NCI-H1436 (cell line): ENCODE data around the gene DNAJC10.
"Not testable (repeated sequence)": the region's sequence is repeated elsewhere in the genome, so short reads cannot be mapped to it uniquely, and the experiment has no call there.

ENCODE experiments used
- DNase-seq: peaks from one replicate; lab custom pipeline; 2025; lab: John Stamatoyannopoulos, UW

The DNAJC10 gene

DNA sequence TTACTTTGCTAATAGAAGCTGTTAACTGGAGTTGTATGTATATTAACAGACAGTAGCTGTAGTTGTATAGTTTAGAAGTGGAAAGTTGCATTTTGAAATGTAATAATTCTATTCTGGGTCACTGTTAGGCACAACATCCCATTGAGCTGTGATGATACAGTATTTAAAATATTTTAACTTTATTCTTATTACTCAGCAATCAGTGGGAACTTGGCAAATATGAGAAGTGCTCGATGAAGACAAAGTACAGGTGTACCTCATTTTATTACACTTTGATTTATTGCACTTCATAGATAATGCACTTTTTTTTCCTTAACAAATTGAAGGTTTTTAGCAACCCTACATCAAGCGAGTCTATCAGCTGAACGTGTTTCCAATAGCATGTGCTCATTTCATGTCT, 8.6 kb downstream of the DNAJC10 start:
- DNase-seq, result no peak

DNA sequence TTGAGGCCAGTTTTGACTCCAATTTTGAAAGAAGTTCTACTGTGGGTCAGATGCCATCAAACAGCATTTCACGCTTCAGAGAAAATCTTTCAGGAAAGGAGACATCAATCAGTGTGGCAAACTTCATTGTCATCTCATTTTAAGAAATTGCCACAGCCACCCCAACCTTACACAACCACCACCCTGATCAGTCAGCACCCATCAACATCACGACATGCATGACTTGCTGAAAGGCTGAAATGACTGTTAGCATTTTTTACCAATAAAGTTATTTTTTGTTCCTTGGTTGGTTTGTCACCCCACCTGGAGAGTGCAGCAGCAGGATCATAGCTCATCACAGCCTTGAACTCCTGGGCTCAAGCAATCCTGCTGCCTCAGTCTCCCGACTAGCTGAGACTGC, 10.4 kb downstream of the DNAJC10 start:
- DNase-seq, result no peak

DNA sequence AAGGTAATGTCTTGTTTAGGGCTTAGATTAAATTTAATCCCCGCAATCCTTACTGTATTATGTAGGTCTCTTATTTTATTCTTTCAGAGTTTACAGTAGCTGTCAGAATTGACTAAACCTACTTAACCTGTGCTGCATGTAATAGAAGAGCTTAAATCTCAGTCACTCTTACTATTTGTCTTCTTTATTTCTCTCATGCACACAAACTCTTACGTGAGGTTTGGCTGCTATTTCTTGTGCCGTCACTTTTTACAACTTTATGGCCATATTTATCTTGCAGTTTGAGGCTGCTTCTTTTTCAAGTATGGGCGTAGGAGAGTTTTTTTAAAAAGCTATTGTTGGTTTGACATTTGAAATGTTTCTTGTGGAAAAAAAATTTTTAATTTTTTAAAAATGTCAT, 12.0 kb downstream of the DNAJC10 start:
- no peak for DNase-seq

DNA sequence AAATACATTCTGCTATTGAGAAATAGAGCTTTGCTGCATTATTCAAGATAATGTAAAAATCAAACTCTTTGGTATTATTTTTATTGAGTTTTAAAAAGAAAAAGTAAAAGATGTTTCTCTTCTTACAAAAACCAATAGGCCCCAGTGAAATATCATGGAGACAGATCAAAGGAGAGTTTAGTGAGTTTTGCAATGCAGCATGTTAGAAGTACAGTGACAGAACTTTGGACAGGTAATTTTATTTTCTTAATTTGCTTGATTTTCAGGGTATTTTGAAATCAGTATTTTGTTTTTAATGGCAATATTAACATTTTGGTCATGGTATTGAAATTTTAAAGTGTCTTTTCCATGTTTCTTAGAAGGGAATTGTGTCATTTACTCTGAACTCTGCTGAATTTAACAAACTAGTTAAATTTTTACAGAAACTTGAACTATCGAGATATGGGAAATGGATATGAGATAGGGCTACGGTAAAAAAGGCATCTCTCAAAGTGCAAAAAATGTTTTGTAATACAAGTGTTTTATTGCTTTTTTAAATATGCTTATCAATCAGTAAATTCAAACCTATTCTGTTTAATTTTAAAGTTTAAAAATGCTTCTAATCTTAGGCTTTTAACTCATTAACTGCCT, 13.8 kb downstream of the DNAJC10 start:
- DNase-seq, result no peak

DNA sequence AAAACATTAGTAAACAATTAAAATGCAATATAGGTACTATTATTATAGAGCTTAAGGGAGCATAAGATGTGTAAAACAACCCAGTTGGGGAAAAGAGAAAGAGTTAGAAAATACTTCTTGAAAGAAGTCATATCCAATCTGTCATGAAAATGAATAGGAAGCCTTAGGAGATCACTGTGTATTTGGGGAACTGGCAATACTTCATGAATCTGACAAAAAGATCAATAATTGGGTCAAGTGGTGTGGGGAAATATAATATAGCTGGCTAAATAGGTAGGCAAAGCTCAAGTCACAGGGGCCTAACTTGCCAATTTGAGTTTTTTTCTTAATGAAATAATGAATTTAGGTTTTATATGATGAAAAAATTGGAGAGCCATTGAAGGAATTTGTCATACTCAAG, 14.4 kb downstream of the DNAJC10 start:
- no peak for DNase-seq

DNA sequence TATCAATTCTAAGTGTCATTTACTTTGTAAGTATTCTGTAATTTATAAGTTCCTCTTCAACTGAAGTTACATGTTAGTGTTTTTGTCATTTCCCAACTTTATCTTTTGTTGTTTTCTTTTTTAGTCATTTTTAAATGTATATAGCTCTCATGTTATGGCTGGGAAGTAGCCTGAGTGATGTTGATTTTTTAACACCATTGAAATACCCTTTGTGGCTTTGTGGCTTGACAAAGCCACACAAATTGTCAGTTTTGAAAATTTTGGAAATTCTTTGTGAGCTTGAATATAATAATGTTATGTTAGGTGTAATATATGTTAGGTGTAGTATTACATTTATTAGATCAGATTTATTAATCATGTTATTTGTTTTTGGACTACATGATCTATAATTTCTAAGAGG, 16.7 kb downstream of the DNAJC10 start:
- DNase-seq, result no peak

DNA sequence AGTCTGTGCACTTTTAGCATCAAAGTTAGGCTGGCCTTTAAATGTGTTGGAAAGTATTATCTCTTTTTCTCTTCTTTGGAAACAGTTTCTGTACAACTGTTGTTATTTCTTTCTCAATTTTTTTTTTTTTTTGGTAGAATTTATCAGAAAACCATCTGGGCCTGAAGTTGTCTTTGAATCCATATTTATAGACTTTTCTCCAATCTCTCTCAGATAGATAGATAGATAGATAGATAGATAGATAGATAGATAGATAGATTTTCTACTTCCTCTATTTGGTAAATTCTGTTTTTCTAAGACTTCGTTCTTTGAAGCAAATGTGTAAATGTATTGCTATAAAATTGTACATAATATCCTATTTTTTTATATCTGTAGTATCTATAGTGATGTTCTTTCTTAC, 17.5 kb downstream of the DNAJC10 start:
- DNase-seq, result no peak

DNA sequence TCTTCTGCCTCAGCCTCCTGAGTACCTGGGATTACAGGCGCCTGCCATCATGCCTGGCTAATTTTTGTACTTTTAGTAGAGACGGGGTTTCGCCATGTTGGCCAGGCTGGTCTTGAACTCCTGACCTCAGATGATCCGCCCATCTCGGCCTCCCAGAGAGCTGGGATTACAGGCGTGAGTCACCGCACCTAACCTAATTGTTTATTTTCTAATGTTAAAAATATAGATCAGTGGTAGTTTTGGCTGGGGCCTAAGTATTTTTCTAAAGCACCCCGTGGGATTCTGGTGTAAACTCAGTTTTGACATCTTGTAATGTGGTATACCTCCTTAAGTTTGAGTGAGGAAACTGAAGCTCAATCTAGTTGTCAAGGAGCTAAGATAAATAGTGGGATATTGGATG, 20.8 kb downstream of the DNAJC10 start:
- DNase-seq, result not testable (repeated sequence)

DNA sequence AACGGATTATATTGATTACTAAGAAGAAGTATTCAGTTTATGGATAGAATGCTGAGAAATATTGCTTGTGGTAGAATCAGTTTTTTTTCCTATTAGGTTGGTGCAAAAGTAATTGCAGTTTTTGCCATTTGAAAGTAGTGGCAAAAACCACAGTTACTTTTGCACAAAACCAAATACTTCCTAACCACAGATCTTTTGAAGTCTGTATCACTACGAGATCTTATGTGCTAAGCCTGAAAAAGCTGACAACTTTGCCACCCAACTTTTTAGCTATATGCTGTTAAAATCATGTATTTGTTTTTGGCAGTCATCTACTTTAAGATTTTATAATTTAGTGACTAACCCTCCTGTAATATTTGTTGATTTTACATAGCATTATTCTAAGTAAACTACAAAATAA, 24.6 kb downstream of the DNAJC10 start:
- no peak for DNase-seq

DNA sequence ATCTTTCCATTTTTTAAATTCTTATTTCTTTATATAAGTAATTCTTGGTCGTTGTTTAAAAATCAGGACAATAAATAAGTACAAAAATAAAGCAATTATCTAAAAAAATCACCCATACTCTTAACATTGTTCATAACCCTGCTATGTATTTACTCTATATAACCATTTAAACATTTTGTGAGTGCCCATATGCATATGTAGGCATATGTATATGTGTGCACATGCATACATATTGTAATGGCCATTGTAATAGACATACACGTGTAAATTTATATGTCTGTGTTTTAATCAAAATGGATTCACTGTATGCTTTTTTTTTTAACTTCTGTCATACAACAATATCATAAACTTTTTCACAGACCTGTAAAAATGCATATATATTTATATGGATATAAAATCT, 25.6 kb downstream of the DNAJC10 start:
- no peak for DNase-seq

DNA sequence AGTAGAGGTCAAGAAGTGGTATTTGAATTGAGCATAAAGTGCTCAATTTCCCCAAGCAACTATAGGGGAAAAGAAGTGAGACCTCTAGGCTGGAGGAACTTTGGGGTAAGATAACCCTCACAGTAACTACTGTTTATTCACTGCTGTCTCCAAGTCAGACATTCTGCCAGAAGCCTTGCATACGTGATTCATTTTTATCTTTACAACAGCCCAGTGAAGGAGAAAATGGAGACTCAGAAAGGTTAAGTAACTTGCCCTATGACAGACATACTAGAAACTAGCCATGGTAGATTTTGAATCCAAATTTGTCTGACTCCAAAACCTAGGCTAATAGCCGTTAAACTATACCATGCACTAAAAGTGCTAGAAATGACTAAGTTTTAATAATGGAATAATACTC, 28.4 kb downstream of the DNAJC10 start:
- no peak for DNase-seq

DNA sequence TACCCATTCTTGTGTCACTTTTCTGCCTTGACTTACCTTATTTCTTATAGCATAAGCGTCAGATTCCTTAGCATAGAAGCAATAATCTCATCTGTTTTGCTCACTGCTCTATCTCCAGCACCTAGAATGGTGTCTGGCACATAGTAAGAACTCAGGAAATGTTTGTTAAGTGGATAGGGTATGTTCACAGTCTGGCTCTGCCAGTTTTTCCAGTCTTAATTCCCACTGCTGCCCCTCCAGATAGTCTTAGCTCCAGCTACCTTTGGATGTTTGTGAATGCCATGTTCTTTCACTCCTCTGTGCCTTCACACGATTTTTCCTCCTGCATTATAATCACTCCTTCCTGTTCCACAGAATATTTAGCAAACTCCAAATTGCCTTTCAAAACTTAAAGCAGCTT, 29.0 kb downstream of the DNAJC10 start:
- no peak for DNase-seq

DNA sequence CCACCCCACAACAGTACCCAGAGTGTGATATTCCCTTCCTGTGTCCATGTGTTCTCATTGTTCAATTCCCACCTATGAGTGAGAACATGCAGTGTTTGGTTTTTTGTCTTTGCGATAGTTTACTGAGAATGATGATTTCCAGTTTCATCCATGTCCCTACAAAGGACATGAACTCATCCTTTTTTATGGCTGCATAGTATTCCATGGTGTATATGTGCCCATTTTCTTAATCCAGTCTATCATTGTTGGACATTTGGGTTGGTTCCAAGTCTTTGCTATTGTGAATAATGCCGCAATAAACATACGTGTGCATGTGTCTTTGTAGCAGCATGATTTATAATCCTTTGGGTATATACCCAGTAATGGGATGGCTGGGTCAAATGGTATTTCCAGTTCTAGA, 29.8 kb downstream of the DNAJC10 start:
- not testable (repeated sequence) for DNase-seq

DNA sequence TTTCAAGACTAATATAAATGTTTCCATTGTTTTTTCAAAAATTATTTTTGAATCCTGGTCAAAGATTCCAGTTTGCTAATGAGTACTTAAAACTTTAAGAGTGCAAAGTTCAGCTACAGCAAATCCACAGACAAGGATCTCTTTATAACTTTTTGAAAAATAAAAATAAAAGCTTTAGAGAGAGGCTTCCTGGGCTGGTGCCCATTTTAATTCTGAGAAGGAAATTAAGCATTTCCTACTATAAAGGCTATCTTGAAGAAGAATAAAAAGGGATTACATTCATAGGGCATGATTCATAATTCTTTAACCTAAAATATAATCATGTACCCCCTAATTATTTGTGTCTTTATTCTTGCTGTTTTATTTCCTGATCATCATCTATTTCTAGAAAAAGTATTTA, 38.2 kb downstream of the DNAJC10 start:
- no peak for DNase-seq

DNA sequence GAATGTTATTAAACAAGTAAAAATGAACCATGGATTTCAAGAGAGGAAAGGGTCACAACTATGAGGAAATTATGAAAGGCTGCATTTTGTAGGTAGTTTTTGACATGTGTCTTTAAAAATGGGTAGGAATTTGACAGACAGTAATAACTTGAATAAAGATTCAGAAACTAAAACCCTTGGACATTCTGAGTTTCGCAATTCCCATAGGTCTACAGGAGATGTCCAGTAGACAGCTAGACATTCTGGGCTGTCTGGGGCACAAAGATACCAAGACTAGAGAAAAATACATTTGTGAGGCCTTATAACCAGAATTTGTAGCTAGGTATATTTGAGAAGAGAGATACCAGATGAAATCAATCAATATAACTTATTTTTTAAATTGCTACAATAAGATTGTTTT, 42.3 kb downstream of the DNAJC10 start:
- DNase-seq, result no peak

DNA sequence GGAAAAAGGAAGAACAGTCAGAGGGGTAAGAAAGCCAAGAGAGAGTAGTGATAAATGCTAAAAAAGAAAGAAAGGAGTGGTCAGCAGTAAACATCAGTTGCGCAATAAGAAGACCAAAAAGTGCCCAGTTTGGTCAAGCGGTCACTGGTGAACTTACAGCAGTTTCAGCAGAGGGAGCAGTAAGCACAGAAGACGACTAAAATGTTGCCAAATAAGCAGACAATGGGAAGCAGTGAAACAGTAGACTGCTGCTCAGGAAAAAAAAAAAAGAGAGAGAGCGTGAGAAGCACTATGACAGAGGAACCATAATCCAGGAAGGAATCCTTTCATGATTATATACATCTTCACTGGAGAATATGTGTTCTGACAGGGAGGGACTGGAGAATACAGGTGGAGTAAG, 45.8 kb downstream of the DNAJC10 start:
- DNase-seq, result no peak

DNA sequence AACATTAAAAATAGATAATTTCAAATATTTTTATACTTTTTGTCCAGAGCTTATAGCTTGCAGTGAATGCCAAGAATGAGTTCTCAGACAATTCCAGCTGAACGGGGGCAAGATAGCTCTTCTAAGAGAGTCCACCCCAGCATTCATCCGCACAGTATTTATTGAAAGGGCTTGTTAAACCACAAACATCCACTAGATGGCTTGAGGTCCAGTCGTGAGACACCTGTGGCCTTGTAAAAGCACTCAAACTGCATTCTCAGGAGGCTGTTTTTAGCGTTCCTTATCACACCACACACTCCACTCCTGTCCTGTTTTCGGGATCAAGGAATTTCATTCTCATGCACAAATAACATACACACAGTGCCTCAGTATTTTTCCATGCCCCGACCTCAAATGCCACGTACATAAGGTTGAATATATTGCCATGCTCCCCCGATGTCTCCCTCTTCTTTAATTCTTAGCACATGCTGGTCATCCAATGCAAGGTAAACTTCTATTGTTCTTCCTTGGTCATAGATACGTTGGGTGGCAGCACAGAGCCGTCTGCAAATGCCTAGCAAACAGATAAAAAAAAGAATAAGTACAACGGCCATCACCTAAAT, 47.4 kb downstream of the DNAJC10 start:
- DNase-seq, result peak; percentile 42

DNA sequence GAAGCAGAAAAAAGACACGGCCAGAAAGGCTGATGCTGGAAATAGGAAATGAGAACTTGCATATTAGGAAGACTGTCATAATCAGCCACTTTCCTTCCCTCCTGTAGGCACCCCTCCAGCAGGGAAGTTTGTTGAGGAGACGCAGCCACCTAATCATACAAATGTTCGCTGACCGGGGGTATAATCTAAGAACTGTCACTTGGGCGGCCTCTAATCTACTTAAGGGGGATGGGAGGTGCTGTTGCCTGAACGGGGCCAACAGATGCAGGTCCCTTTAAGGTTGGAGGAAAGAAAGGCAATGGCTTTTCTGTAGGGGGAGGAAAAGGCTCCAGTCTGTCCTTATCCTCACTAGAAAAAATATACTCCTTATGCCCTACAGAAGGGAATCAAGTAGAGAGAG, 50.6 kb downstream of the DNAJC10 start:
- DNase-seq, result no peak

DNA sequence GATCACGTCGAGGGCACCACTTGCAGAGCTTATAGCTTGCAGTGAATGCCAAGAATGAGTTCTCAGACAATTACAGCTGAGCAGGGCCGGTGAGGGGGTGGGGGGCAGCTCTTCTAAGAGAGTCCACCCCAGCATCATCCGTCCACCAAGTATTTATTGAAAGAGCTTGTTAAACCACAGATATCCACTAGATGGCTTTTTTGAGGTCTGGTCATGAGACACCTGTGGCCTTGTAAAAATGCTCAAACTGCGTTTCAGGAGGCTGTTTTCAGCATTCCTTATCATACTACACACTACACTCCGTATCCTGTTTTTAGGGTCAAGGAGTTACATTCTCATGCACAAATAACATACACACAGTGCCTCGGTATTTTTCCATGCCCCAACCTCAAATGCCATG, 51.5 kb downstream of the DNAJC10 start:
- DNase-seq, result no peak

DNA sequence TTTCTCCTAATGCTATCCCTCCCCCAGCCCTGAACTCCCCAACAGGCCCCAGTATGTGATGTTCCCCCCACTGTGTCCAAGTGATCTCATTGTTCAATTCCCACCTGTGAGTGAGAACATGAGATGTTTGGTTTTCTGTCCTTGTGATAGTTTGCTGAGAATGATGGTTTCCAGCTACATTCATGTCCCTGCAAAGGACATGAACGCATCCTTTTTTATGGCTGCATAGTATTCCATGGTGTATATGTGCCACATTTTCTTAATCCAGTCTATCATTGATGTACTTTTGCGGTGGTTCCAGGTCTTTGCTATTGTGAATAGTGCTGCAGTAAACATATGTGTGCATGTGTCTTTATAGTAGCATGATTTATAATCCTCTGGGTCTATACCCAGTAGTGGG, 52.9 kb downstream of the DNAJC10 start:
- not testable (repeated sequence) for DNase-seq

DNA sequence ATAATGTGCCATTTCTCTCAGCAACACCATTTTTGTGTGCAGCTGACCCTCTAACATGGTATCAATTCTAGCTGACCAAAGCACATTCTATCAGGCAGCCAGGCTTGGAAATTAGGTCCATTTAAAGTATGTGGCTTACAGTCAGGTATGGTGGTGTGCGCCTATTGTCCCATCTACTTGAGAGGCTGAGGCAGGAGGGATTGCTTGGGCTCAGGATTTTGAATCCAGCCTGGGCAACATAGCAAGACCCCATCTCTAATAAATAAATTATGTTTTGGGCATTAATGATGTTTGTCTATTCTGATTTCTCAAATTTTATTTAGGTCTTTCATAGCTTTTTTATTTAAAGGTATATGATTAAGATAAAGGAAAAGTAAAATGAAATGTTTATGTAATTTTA, 63.3 kb downstream of the DNAJC10 start:
- DNase-seq, result no peak

DNA sequence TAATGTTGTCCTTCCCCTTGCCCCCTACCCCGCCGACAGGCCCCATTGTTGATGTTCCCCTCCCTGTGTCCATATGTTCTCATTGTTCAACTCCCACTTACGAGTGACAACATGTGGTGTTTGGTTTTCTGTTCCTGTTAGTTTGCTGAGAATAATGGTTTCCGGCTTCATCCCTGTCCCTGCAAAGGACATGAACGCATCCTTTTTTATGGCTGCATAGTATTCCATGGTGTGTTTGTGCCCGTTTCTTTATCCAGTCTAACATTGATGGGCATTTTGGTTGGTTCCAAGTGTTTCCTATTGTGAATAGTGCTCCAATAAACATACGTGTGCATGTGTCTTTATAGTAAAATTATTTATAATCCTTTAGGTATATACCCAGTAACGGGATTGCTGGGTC, 65.0 kb downstream of the DNAJC10 start:
- DNase-seq, result not testable (repeated sequence)

DNA sequence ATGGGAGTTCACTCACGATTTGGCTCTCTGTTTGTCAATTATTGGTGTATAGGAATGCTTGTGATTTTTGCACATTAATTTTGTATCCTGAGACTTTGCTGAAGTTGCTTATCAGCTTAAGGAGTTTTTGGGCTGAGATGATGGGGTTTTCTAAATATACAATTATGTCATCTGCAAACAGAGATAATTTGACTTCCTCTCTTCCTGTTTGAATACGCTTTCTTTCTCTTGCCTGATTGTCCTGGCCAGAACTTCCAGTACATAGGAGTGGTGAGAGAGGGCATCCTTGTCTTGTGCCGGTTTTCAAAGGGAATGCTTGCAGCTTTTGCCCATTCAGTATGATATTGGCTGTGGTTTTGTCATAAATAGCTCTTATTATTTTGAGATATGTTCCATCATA, 66.6 kb downstream of the DNAJC10 start:
- not testable (repeated sequence) for DNase-seq

DNA sequence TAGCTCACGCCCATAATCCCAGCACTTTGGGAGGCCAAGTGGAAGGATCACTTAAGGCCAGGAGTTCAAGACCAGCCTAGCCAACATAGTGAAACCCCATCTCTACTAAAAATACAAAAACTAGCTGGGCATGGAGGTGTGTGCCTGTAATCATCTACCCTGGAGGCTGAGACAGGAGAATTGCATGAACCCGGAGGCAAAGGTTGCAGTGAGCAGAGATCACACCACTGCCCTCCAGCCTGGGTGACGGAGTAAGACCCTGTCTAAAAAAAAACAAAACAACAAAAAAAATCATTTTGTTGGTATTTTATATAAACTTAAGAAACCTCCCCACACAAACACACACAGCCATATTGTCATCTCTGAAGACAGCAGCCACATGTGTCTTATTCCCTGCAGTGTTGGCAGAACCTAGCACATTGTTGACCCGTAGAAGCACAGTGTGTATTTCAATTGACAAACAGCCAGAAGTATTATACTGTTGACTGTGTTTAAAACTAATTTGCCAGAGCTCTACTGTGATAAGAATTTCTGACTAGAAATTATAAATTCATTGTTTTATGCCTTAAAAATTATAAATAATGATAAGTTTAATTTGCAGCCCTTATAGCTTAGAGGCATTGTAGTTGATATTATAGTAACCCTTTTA, 68.1 kb downstream of the DNAJC10 start:
- DNase-seq, result no peak
